Frontal cortex (tissue), 4 donors: Measurements from ENCODE around the gene ZNF335. TPM values are rescaled to one million over a fixed set of nuclear protein-coding genes. Genes with fewer than 3 reads are reported as not detected.
A peak's percentile ranks its signal among the peaks of the same experiment; 100 is the strongest.
"Not testable (repeated sequence)": the region's sequence is repeated elsewhere in the genome, so short reads cannot be mapped to it uniquely, and the experiment has no call there.

Source experiments
- DNase-seq, 2 donors: peaks; one replicate each; pipeline ENCODE4 v3.0.0; 2012; ENCODE audit warnings: low spot score in 2 of 2
- FAIRE-seq: peaks from 2 replicates; lab custom pipeline; 2012; peaks lifted over from hg19 to GRCh38; lab: Jason Lieb, UNC
- total RNA-seq: library from RNA; depleted of rRNA; stranded (reverse); fragments of >200 nt; gene quantifications from one replicate; pipeline ENCODE4 v1.2.3, GENCODE V29; 2014
- donor health status: control.
- donor health status: control.
- donor health status: control.

Gene ZNF335
- total RNA-seq, 1 donor from 2014 or later = 12.6 TPM

- no peak for FAIRE-seq
Observed at GRCh38 chr20:45940469-45940868, 31.5 kb downstream of the ZNF335 start.

GRCh38 chr20:45940053-45940452 is 31.9 kb downstream of the ZNF335 start:
- DNase-seq = no peak
- FAIRE-seq = no peak

More at GRCh38 chr20:45940469-45940868, 31.5 kb downstream of the ZNF335 start:
- no peak for DNase-seq

- FAIRE-seq (no peak), DNase-seq (no peak)
Observed at GRCh38 chr20:45938727-45939438, 33.1 kb downstream of the ZNF335 start.

- DNase-seq (no peak), FAIRE-seq (no peak)
Observed at GRCh38 chr20:45937765-45938164, 34.2 kb downstream of the ZNF335 start.

GRCh38 chr20:45935416-45936046 is 36.5 kb downstream of the ZNF335 start:
- no peak for DNase-seq
- no peak for FAIRE-seq

- FAIRE-seq = no peak
- peak; percentile 98 to 99 for DNase-seq
Observed at GRCh38 chr20:45934586-45935415, 37.2 kb downstream of the ZNF335 start, which contains the start of gene PCIF1. PCIF1 (plus strand) TSS chr20:45934683; CDS start chr20:45939000, 4,317 bp downstream.

- FAIRE-seq (no peak), DNase-seq (peak in 1 of 2 donors; percentile 57)
Observed at GRCh38 chr20:45934046-45934585, 37.9 kb downstream of the ZNF335 start.

GRCh38 chr20:45933266-45934045 is 38.5 kb downstream of the ZNF335 start:
- peak; percentile 57 to 71 for DNase-seq
- no peak for FAIRE-seq

GRCh38 chr20:45931680-45932079 is 40.3 kb downstream of the ZNF335 start:
- FAIRE-seq, DNase-seq: not testable (repeated sequence)

GRCh38 chr20:45927071-45927878 is 44.7 kb downstream of the ZNF335 start:
- DNase-seq = no peak
- FAIRE-seq = no peak

- FAIRE-seq = no peak
Observed at GRCh38 chr20:45926731-45927070, 45.3 kb downstream of the ZNF335 start.

GRCh38 chr20:45925821-45926506 is 46.0 kb downstream of the ZNF335 start:
- FAIRE-seq (no peak), DNase-seq (no peak)

More at GRCh38 chr20:45926731-45927070, 45.3 kb downstream of the ZNF335 start:
- no peak for DNase-seq

- FAIRE-seq = no peak
Observed at GRCh38 chr20:45924391-45925261, 47.4 kb downstream of the ZNF335 start.

GRCh38 chr20:45921337-45922189 is 50.4 kb downstream of the ZNF335 start:
- FAIRE-seq (no peak), DNase-seq (no peak)

More at GRCh38 chr20:45924391-45925261, 47.4 kb downstream of the ZNF335 start:
- DNase-seq = peak in 1 of 2 donors; percentile 49

GRCh38 chr20:45920462-45921336 is 51.3 kb downstream of the ZNF335 start:
- DNase-seq (no peak), FAIRE-seq (no peak)
